Mesenchymal stem cell (in vitro differentiated cells and primary cell): ENCODE data around the gene PTCSC3.
"Not testable (repeated sequence)": the region's sequence is repeated elsewhere in the genome, so short reads cannot be mapped to it uniquely, and the experiment has no call there.

Source experiments
- DNase-seq: peaks from one replicate; pipeline ENCODE4 v3.0.0-alpha.2; 2013
- H2AFZ ChIP-seq: one replicate; pipeline ENCODE4 v1.6.1; 2013; ENCODE audit warnings: low read depth, mild to moderate bottlenecking, control low read depth, inconsistent platforms, low read length, moderate library complexity
- H2AK5ac ChIP-seq: 2 replicates; pipeline ENCODE4 v1.6.1; 2013; ENCODE audit warnings: low read length, moderate library complexity, mild to moderate bottlenecking, inconsistent platforms; ENCODE audit not compliant: severe bottlenecking
- H2BK120ac ChIP-seq: one replicate; pipeline ENCODE4 v1.6.1; 2013; ENCODE audit warnings: low read depth, mild to moderate bottlenecking, inconsistent platforms, low read length, moderate library complexity
- H2BK12ac ChIP-seq, 2 experiments: one replicate each; pipeline ENCODE4 v1.6.1; 2013; ENCODE audit warnings: inconsistent platforms in 2 of 2, low read length in 2 of 2, mild to moderate bottlenecking in 2 of 2, moderate library complexity in 2 of 2, control low read depth in 1 of 2
- H2BK15ac ChIP-seq: one replicate; pipeline ENCODE4 v1.6.1; 2013; ENCODE audit warnings: mild to moderate bottlenecking, low read depth, inconsistent platforms; ENCODE audit not compliant: poor library complexity, severe bottlenecking
- H2BK5ac ChIP-seq: 2 replicates; pipeline ENCODE4 v1.6.1; 2013; ENCODE audit warnings: low read depth, mild to moderate bottlenecking, low read length, control low read depth, inconsistent platforms; ENCODE audit not compliant: poor library complexity, severe bottlenecking
- H3K14ac ChIP-seq, 2 experiments: one replicate each; pipeline ENCODE4 v1.6.1; 2013; ENCODE audit warnings: inconsistent platforms in 2 of 2, low read length in 2 of 2, control low read depth in 1 of 2, mild to moderate bottlenecking in 1 of 2, moderate library complexity in 1 of 2
- H3K18ac ChIP-seq, 2 experiments: one replicate each; pipeline ENCODE4 v1.6.1; 2013; ENCODE audit warnings: inconsistent platforms in 2 of 2, low read length in 2 of 2, control low read depth in 1 of 2, low read depth in 1 of 2, mild to moderate bottlenecking in 1 of 2
- H3K23ac ChIP-seq, 2 experiments: one replicate each; pipeline ENCODE4 v1.6.1; 2013; ENCODE audit warnings: inconsistent platforms in 2 of 2, low read length in 2 of 2, mild to moderate bottlenecking in 2 of 2, moderate library complexity in 2 of 2, control low read depth in 1 of 2
- H3K27ac ChIP-seq: 2 replicates; pipeline ENCODE4 v1.5.1; 2013; ENCODE audit warnings: mild to moderate bottlenecking, moderate library complexity, low read length, control low read depth, inconsistent platforms; ENCODE audit not compliant: poor library complexity, severe bottlenecking
- H3K27me3 ChIP-seq, 2 experiments: 2 replicates each; pipeline versions ENCODE4 v1.6.1 to v1.7.0; 2013; ENCODE audit warnings: low read length in 2 of 2, mild to moderate bottlenecking in 2 of 2, moderate library complexity in 2 of 2, control low read depth in 1 of 2, inconsistent platforms in 1 of 2; ENCODE audit not compliant: control insufficient read depth in 1 of 2, insufficient read depth in 1 of 2
- H3K36me3 ChIP-seq, 2 experiments: 2 replicates each; pipeline versions ENCODE4 v1.6.1 to v1.7.0; 2013; ENCODE audit warnings: low read length in 2 of 2, control low read depth in 1 of 2, inconsistent platforms in 1 of 2, low read depth in 1 of 2, mild to moderate bottlenecking in 1 of 2; ENCODE audit not compliant: insufficient read depth in 2 of 2, control insufficient read depth in 1 of 2
- H3K4ac ChIP-seq, 2 experiments: one replicate each; pipeline ENCODE4 v1.6.1; 2013; ENCODE audit warnings: inconsistent platforms in 2 of 2, low read length in 2 of 2, mild to moderate bottlenecking in 2 of 2, moderate library complexity in 2 of 2, control low read depth in 1 of 2, low read depth in 1 of 2
- H3K4me1 ChIP-seq: 2 replicates; pipeline ENCODE4 v1.6.1; 2013; ENCODE audit warnings: low read depth, low read length, control low read depth; ENCODE audit not compliant: control insufficient read depth, insufficient read depth
- H3K4me2 ChIP-seq: 2 replicates; pipeline ENCODE4 v1.6.1; 2013; ENCODE audit warnings: low read length, mild to moderate bottlenecking, inconsistent platforms; ENCODE audit not compliant: poor library complexity, severe bottlenecking
- H3K4me3 ChIP-seq, 2 experiments: 2 replicates each; pipeline versions ENCODE4 v1.5.1 to v1.7.0; 2013; ENCODE audit warnings: low read length in 2 of 2, mild to moderate bottlenecking in 2 of 2, control low read depth in 1 of 2, low read depth in 1 of 2; ENCODE audit not compliant: insufficient read depth in 1 of 2
- H3K79me1 ChIP-seq: replicated peaks from 2 replicates; pipeline ENCODE4 v1.6.1; 2013; ENCODE audit warnings: mild to moderate bottlenecking, control low read depth, low read length, inconsistent platforms; ENCODE audit not compliant: poor library complexity, severe bottlenecking
- H3K9ac ChIP-seq: 2 replicates; pipeline ENCODE4 v1.7.0; 2013; ENCODE audit warnings: mild to moderate bottlenecking, low read length, moderate library complexity
- H3K9me3 ChIP-seq: 2 replicates; pipeline ENCODE4 v1.7.0; 2013; ENCODE audit warnings: mild to moderate bottlenecking, low read length; ENCODE audit not compliant: control insufficient read depth
- H4K8ac ChIP-seq: one replicate; pipeline ENCODE4 v1.6.1; 2013; ENCODE audit warnings: inconsistent platforms, mild to moderate bottlenecking, low read length, moderate library complexity
- H4K91ac ChIP-seq: one replicate; pipeline ENCODE4 v1.6.1; 2013; ENCODE audit warnings: mild to moderate bottlenecking, low read length, inconsistent platforms
- WGBS: methylation state at CpG from one replicate; pipeline ENCODE4 v1.1.7; 2013; ENCODE audit warnings: mixed read lengths; 5-methylcytosine and 5-hydroxymethylcytosine counted together

The PTCSC3 gene

GRCh38 chr14:36105401-36105800 lies 71.1 kb downstream of the PTCSC3 start:
- no peaks in the 10 kb centered on the region for H3K4me1 ChIP-seq
- H3K27me3 ChIP-seq = no peaks in the 10 kb centered on the region
- no peak overlapping the region for H3K23ac ChIP-seq
- no peak overlapping the region for H3K4ac ChIP-seq
- no peak overlapping the region for H2BK12ac ChIP-seq
- H3K27ac ChIP-seq = no peak overlapping the region
- H3K4me2 ChIP-seq = no peak overlapping the region
- H2BK120ac ChIP-seq = no peak overlapping the region
- H3K79me1 ChIP-seq = no peaks in the 10 kb centered on the region
- H4K8ac ChIP-seq = no peak overlapping the region
- DNase-seq = peak; percentile 9
- no peaks in the 10 kb centered on the region for H3K36me3 ChIP-seq
- H2AFZ ChIP-seq = no peak overlapping the region
- no peak overlapping the region for H3K9ac ChIP-seq
- no peaks in the 10 kb centered on the region for H3K9me3 ChIP-seq
- no peak overlapping the region for H3K14ac ChIP-seq
- no peak overlapping the region for H2AK5ac ChIP-seq
- H3K18ac ChIP-seq = no peak overlapping the region
- H2BK5ac ChIP-seq = no peak overlapping the region
- WGBS = no CpG with 5 or more reads among the region's 1 CpG
- H2BK15ac ChIP-seq = no peak overlapping the region
- no peak overlapping the region for H4K91ac ChIP-seq
- H3K4me3 ChIP-seq = no peak overlapping the region

DNA sequence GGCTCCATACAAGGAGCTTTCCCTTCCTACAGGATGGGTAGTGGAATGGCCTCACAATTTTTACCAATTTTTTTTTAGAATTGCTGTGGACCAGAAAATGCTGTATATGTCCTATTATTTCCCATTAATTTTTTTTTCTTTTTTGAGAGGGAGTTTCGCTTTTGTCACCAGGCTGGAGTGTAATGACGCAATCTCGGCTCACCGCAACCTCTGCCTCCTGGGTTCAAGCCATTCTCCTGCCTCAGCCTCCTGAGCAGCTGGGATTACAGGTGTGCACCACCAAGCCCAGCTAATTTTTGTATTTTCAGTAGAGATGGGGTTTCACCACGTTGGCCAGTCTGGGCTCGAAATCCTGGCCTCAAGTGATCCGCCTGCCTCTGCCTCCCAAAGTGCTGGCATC lies 72.3 kb downstream of the PTCSC3 start:
- H2BK5ac ChIP-seq, H2AK5ac ChIP-seq, H3K27me3 ChIP-seq, H3K9ac ChIP-seq, H3K4me3 ChIP-seq, H2BK120ac ChIP-seq, H3K9me3 ChIP-seq, H3K79me1 ChIP-seq, H3K4ac ChIP-seq, H3K18ac ChIP-seq, H2AFZ ChIP-seq, DNase-seq, H3K36me3 ChIP-seq, H2BK12ac ChIP-seq, H3K4me1 ChIP-seq, H3K23ac ChIP-seq, H4K8ac ChIP-seq, H2BK15ac ChIP-seq, H3K4me2 ChIP-seq, H3K27ac ChIP-seq, H4K91ac ChIP-seq, H3K14ac ChIP-seq: not testable (repeated sequence)
- 84% methylated on average over 6 of the region's 7 CpGs for WGBS

DNA sequence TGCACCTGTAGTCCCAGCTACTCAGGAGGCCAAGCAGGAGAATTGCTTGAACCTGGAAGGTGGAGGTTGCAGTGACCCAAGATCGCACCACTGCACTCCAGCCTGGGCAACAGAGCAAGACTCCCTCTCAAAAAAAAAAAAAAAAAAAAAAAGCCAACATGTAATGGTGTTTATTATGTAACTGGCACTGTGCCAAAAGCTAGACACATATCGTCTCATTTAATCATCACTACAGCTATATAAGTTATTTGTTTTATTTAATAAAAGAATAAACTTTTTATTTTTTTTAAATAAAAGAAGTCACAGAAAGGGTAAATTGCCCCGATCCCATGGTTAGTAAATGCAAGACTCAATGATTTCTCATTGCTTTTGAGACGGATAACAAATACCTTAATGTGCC lies 76.9 kb downstream of the PTCSC3 start:
- Histone ChIP-seq H3K27ac (no peak overlapping the region), H4K8ac (no peak overlapping the region), H3K4me3 (no peak overlapping the region), H2BK15ac (no peak overlapping the region), H3K14ac (no peak overlapping the region), H2BK5ac (no peak overlapping the region), H3K18ac (no peak overlapping the region), H3K79me1 (no peaks in the 10 kb centered on the region), H2AFZ (no peak overlapping the region), H2BK120ac (no peak overlapping the region), H2BK12ac (no peak overlapping the region), H3K27me3 (no peaks in the 10 kb centered on the region), H3K4ac (no peak overlapping the region), H4K91ac (no peak overlapping the region), H3K23ac (no peak overlapping the region), H3K9me3 (no peaks in the 10 kb centered on the region), H3K4me2 (no peak overlapping the region), H2AK5ac (no peak overlapping the region), H3K4me1 (no peaks in the 10 kb centered on the region), H3K9ac (no peak overlapping the region), H3K36me3 (no peaks in the 10 kb centered on the region)
- no peak for DNase-seq
- 89% methylated on average over 2 of the region's 4 CpGs for WGBS

- Histone ChIP-seq H3K9ac (no peak overlapping the region), H3K4me1 (no peaks in the 10 kb centered on the region), H3K4ac (no peak overlapping the region), H3K4me3 (no peak overlapping the region), H3K27ac (no peak overlapping the region), H3K27me3 (no peaks in the 10 kb centered on the region), H3K79me1 (no peaks in the 10 kb centered on the region), H3K23ac (no peak overlapping the region), H3K14ac (no peak overlapping the region), H4K91ac (no peak overlapping the region), H2AK5ac (no peak overlapping the region), H4K8ac (no peak overlapping the region), H3K36me3 (no peaks in the 10 kb centered on the region), H2AFZ (no peak overlapping the region), H3K18ac (no peak overlapping the region), H2BK120ac (no peak overlapping the region), H3K9me3 (no peaks in the 10 kb centered on the region), H2BK15ac (no peak overlapping the region), H2BK5ac (no peak overlapping the region), H3K4me2 (no peak overlapping the region), H2BK12ac (no peak overlapping the region)
- DNase-seq = no peak
- WGBS = 100% methylated on average over 1 of the region's 1 CpG
These were observed 79.2 kb downstream of the PTCSC3 start for GRCh38 chr14:36097356-36097755.
